ENCODE results near the gene NFKBIL1.

NFKBIL1 gene

GRCh38 chr6:31560697-31561058 is 13.3 kb downstream of the NFKBIL1 start:
- no peak for DNase-seq (ENCODE audit: low spot score)

GRCh38 chr6:31567531-31568370 is 20.3 kb downstream of the NFKBIL1 start:
- no peak for DNase-seq (ENCODE audit: low spot score)

GRCh38 chr6:31568537-31568961 is 21.1 kb downstream of the NFKBIL1 start:
- no peak for DNase-seq (ENCODE audit: low spot score)

GRCh38 chr6:31569861-31570536 is 22.6 kb downstream of the NFKBIL1 start:
- DNase-seq (ENCODE audit: low spot score) = no peak

- no peak for DNase-seq (ENCODE audit: low spot score)
Observed at GRCh38 chr6:31572041-31572911, 24.9 kb downstream of the NFKBIL1 start, which contains the start of gene LTA. Gene LTA, plus strand, starts transcription at chr6:31572289. Its CDS starts 454 bp downstream, at chr6:31572743.

- no peak for DNase-seq (ENCODE audit: low spot score)
Observed at GRCh38 chr6:31573239-31574105, 26.1 kb downstream of the NFKBIL1 start.

- DNase-seq (ENCODE audit: low spot score) = no peak
Observed at GRCh38 chr6:31574106-31575061, 27.0 kb downstream of the NFKBIL1 start.

GRCh38 chr6:31575335-31575901 is 28.0 kb downstream of the NFKBIL1 start, which contains the start of gene TNF:
Gene TNF, plus strand, starts transcription at chr6:31575565. Its CDS starts 177 bp downstream, at chr6:31575742.
- DNase-seq (ENCODE audit: low spot score) = no peak

GRCh38 chr6:31575952-31576685 is 28.7 kb downstream of the NFKBIL1 start:
- no peak for DNase-seq (ENCODE audit: low spot score)

- DNase-seq (ENCODE audit: low spot score) = no peak
Observed at GRCh38 chr6:31576897-31577578, 29.6 kb downstream of the NFKBIL1 start.

GRCh38 chr6:31577579-31577966 is 30.2 kb downstream of the NFKBIL1 start:
- no peak for DNase-seq (ENCODE audit: low spot score)

GRCh38 chr6:31578184-31579118 is 31.0 kb downstream of the NFKBIL1 start:
- DNase-seq (ENCODE audit: low spot score) = no peak

- DNase-seq (ENCODE audit: low spot score) = no peak
Observed at GRCh38 chr6:31579119-31579505, 31.7 kb downstream of the NFKBIL1 start.

- DNase-seq (ENCODE audit: low spot score) = no peak
Observed at GRCh38 chr6:31579546-31580437, 32.4 kb downstream of the NFKBIL1 start.

GRCh38 chr6:31580438-31580740 is 33.0 kb downstream of the NFKBIL1 start:
- no peak for DNase-seq (ENCODE audit: low spot score)

GRCh38 chr6:31580807-31581433 is 33.5 kb downstream of the NFKBIL1 start:
- DNase-seq (ENCODE audit: low spot score) = peak; percentile 96
